ENCODE measurements around the gene WDR38.

GRCh38 chr9:124831642-124832364, 21.5 kb upstream of the WDR38 start:
- no peak for TF ChIP-seq POLR2AphosphoS5 (IDR thresholded peaks at IDR 0.05)
- TF ChIP-seq EP300 (IDR thresholded peaks at IDR 0.05), result no peak

Measured in sigmoid colon (tissue), 4 donors.